Measurements from ENCODE around the gene ANKRD12. TPM values are rescaled to one million over a fixed set of nuclear protein-coding genes. Genes with fewer than 3 reads are reported as not detected.

ANKRD12 gene
- total RNA-seq, 1 donor from 2014 or later, result 47.6 TPM

GRCh38 chr18:9221040-9221439 is 84.5 kb downstream of the ANKRD12 start:
- no peak overlapping the region for H3K27ac Mint-ChIP-seq
- H3K4me1 Mint-ChIP-seq, result no peaks in the 10 kb centered on the region
- no peak for TF ChIP-seq CTCF (IDR thresholded peaks at IDR 0.05; ENCODE audit: unreplicated experiment)
- no peaks in the 10 kb centered on the region for H3K27me3 Mint-ChIP-seq (ENCODE audit: low read depth)
- H3K4me3 Mint-ChIP-seq, result no peak overlapping the region
- peaks cover 38% of the 10 kb centered on the region for H3K36me3 Mint-ChIP-seq
- no peaks in the 10 kb centered on the region for H3K9me3 Mint-ChIP-seq
- DNase-seq (ENCODE audit: low spot score in 2 of 2, unreplicated experiment in 2 of 2), result no peak

GRCh38 chr18:9221661-9222060 is 85.1 kb downstream of the ANKRD12 start:
- Mint-ChIP-seq H3K27ac (no peak overlapping the region), H3K4me1 (no peaks in the 10 kb centered on the region), H3K9me3 (no peaks in the 10 kb centered on the region), H3K27me3 (ENCODE audit: low read depth) (no peaks in the 10 kb centered on the region), H3K4me3 (no peak overlapping the region), H3K36me3 (peaks cover 36% of the 10 kb centered on the region)
- DNase-seq (ENCODE audit: low spot score in 2 of 2, unreplicated experiment in 2 of 2), result no peak
- TF ChIP-seq CTCF (IDR thresholded peaks at IDR 0.05; ENCODE audit: unreplicated experiment), result no peak

GRCh38 chr18:9223356-9223755 is 86.8 kb downstream of the ANKRD12 start:
- Mint-ChIP-seq H3K36me3 (peaks cover 45% of the 10 kb centered on the region), H3K4me3 (no peak overlapping the region), H3K9me3 (no peaks in the 10 kb centered on the region), H3K4me1 (no peaks in the 10 kb centered on the region), H3K27ac (no peak overlapping the region), H3K27me3 (ENCODE audit: low read depth) (no peaks in the 10 kb centered on the region)
- no peak for DNase-seq (ENCODE audit: low spot score in 2 of 2, unreplicated experiment in 2 of 2)
- TF ChIP-seq CTCF (IDR thresholded peaks at IDR 0.05; ENCODE audit: unreplicated experiment), result no peak

GRCh38 chr18:9226463-9226862 is 89.9 kb downstream of the ANKRD12 start:
- no peaks in the 10 kb centered on the region for H3K4me1 Mint-ChIP-seq
- H3K4me3 Mint-ChIP-seq, result no peak overlapping the region
- H3K27ac Mint-ChIP-seq, result no peak overlapping the region
- TF ChIP-seq CTCF (IDR thresholded peaks at IDR 0.05; ENCODE audit: unreplicated experiment), result no peak
- peaks cover 13% of the 10 kb centered on the region for H3K9me3 Mint-ChIP-seq
- no peak for DNase-seq (ENCODE audit: low spot score in 2 of 2, unreplicated experiment in 2 of 2)
- H3K27me3 Mint-ChIP-seq (ENCODE audit: low read depth), result no peaks in the 10 kb centered on the region
- H3K36me3 Mint-ChIP-seq, result peaks cover 50% of the 10 kb centered on the region

GRCh38 chr18:9231852-9232486 is 95.4 kb downstream of the ANKRD12 start:
- Mint-ChIP-seq H3K4me1 (no peaks in the 10 kb centered on the region), H3K27ac (no peak overlapping the region), H3K36me3 (peaks cover 66% of the 10 kb centered on the region), H3K9me3 (peaks cover 30% of the 10 kb centered on the region), H3K4me3 (no peak overlapping the region), H3K27me3 (ENCODE audit: low read depth) (no peaks in the 10 kb centered on the region)
- no peak for DNase-seq (ENCODE audit: low spot score in 2 of 2, unreplicated experiment in 2 of 2)
- no peak for TF ChIP-seq CTCF (IDR thresholded peaks at IDR 0.05; ENCODE audit: unreplicated experiment)

GRCh38 chr18:9232977-9233376 is 96.4 kb downstream of the ANKRD12 start:
- Mint-ChIP-seq H3K4me3 (no peak overlapping the region), H3K9me3 (peaks cover 30% of the 10 kb centered on the region), H3K36me3 (peaks cover 64% of the 10 kb centered on the region), H3K4me1 (no peaks in the 10 kb centered on the region), H3K27me3 (ENCODE audit: low read depth) (no peaks in the 10 kb centered on the region), H3K27ac (no peak overlapping the region)
- DNase-seq (ENCODE audit: low spot score in 2 of 2, unreplicated experiment in 2 of 2), result no peak
- TF ChIP-seq CTCF (IDR thresholded peaks at IDR 0.05; ENCODE audit: unreplicated experiment), result no peak
